Measurements from ENCODE around the gene GPN1. TPM values are rescaled to one million over a fixed set of nuclear protein-coding genes. Genes with fewer than 3 reads are reported as not detected.

The GPN1 gene
- total and polyA plus RNA-seq, 2 of the 8 experiments (the other 6 are each of a cell fraction or from before 2014, with no cell fraction given) = 38.7 to 43.5 TPM

GRCh38 chr2:27690052-27690451 lies 61.2 kb downstream of the GPN1 start:
- H3K79me2 ChIP-seq (ENCODE audit: control insufficient read depth in 1 of 2, insufficient read depth in 2 of 2, low read length in 2 of 2) = no peaks in the 10 kb centered on the region
- no peak overlapping the region for H4K91ac ChIP-seq (replicated peaks; ENCODE audit: insufficient read length, low read length)
- no peak overlapping the region for H2BK12ac ChIP-seq (ENCODE audit: low read depth, low read length)
- H3K4me1 ChIP-seq (replicated peaks in 1 of 4; ENCODE audit: control insufficient read depth in 3 of 4, insufficient read depth in 4 of 4, low read length in 3 of 4) = no peaks in the 10 kb centered on the region
- no peak overlapping the region for H4K8ac ChIP-seq (ENCODE audit: extremely low read depth, insufficient read depth, low read length)
- H3K9ac ChIP-seq (replicated peaks in 1 of 4; ENCODE audit: extremely low read depth in 1 of 4, low read depth in 3 of 4, low read length in 3 of 4) = no peak overlapping the region
- H2BK20ac ChIP-seq (ENCODE audit: low read length) = no peak overlapping the region
- FAIRE-seq = no peak
- no peak for DNase-seq (ENCODE audit: low read depth in 1 of 2, low spot score in 2 of 2)
- H3K79me1 ChIP-seq (ENCODE audit: low read depth, low read length) = no peaks in the 10 kb centered on the region
- no peak for TF ChIP-seq MAFK (IDR thresholded peaks at IDR 0.05; ENCODE audit: low read depth, low read length)
- TF ChIP-seq TCF12 (IDR thresholded peaks at IDR 0.05; ENCODE audit: low read depth, low read length) = no peak
- no peak for TF ChIP-seq CREB1 (IDR thresholded peaks at IDR 0.05)
- no peak for TF ChIP-seq GTF2F1 (IDR thresholded peaks at IDR 0.05; ENCODE audit: borderline replicate concordance, low read depth, low read length)
- TF ChIP-seq BACH1 (IDR thresholded peaks at IDR 0.05; ENCODE audit: low read length) = no peak
- TF ChIP-seq RBBP5 (IDR thresholded peaks at IDR 0.05; ENCODE audit: borderline replicate concordance, low read depth, low read length) = no peak
- TF ChIP-seq BCL11A (IDR thresholded peaks at IDR 0.05; ENCODE audit: low read depth in 2 of 2, low read length in 2 of 2) = no peak
- TF ChIP-seq POLR2A (IDR thresholded peaks at IDR 0.05; ENCODE audit: control extremely low read depth in 1 of 2, low read depth in 2 of 2, low read length in 2 of 2) = no peak
- no peak for TF ChIP-seq KDM4A (IDR thresholded peaks at IDR 0.05; ENCODE audit: low read depth, low read length, severe bottlenecking)
- TF ChIP-seq KDM1A (IDR thresholded peaks at IDR 0.05; ENCODE audit: borderline replicate concordance, low read length) = no peak
- H3K27me3 ChIP-seq (replicated peaks in 1 of 4; ENCODE audit: control insufficient read depth in 3 of 4, extremely low read depth in 1 of 4, insufficient read depth in 3 of 4, low read length in 3 of 4) = no peaks in the 10 kb centered on the region
- no peak overlapping the region for H3K18ac ChIP-seq (ENCODE audit: extremely low read depth, low read length)
- no peak overlapping the region for H2AK5ac ChIP-seq (ENCODE audit: low read depth, low read length)
- ChIA-PET POLR2A (ENCODE audit: partially characterized antibody) (no interaction called here), CTCF (ENCODE audit: partially characterized antibody) (interaction anchor here (1.3 to 1.6 kb wide), 2 partner anchors 9 to 14 kb away, joined by 4 to 6 read pairs; no protein-coding TSS in a partner anchor)
- no peak overlapping the region for H3K14ac ChIP-seq (ENCODE audit: insufficient read length)
- H2BK120ac ChIP-seq (replicated peaks; ENCODE audit: low read depth, low read length) = no peak overlapping the region
- no peak overlapping the region for H3K4ac ChIP-seq (replicated peaks; ENCODE audit: insufficient read length, low read depth, low read length)
- H3K23ac ChIP-seq (ENCODE audit: insufficient read length) = no peak overlapping the region
- no peak overlapping the region for H4K5ac ChIP-seq (ENCODE audit: insufficient read length, low read depth, low read length)
- no peak overlapping the region for H3K56ac ChIP-seq (replicated peaks; ENCODE audit: insufficient read length, low read depth, low read length)
- no peak overlapping the region for H3K4me2 ChIP-seq (ENCODE audit: insufficient read depth in 1 of 2, low read depth in 2 of 2, low read length in 2 of 2)
- peaks cover 5 to 18% (median 11%) of the 10 kb centered on the region in 4 experiments for H3K36me3 ChIP-seq (ENCODE audit: control insufficient read depth in 2 of 4, insufficient read depth in 4 of 4, low read length in 3 of 4)
- no peak overlapping the region for H3K4me3 ChIP-seq (ENCODE audit: extremely low read depth in 1 of 4, insufficient read depth in 2 of 4, low read depth in 3 of 4, low read length in 4 of 4)
- H2BK15ac ChIP-seq (ENCODE audit: low read length) = no peak overlapping the region
- H3K27ac ChIP-seq (ENCODE audit: low read depth, low read length) = no peak overlapping the region
- peaks cover 0 to 2% of the 10 kb centered on the region in 2 experiments for H4K20me1 ChIP-seq (replicated peaks in 1 of 2; ENCODE audit: control insufficient read depth in 1 of 2, insufficient read depth in 2 of 2, low read length in 2 of 2)
- no peak overlapping the region for H2BK5ac ChIP-seq (ENCODE audit: low read depth, low read length)
- H3K9me3 ChIP-seq (ENCODE audit: insufficient read depth in 2 of 2, low read depth in 1 of 2, low read length in 1 of 2) = no peaks in the 10 kb centered on the region
- no peak overlapping the region for H2AFZ ChIP-seq (ENCODE audit: low read length)
- no peaks in the 10 kb centered on the region for H3K23me2 ChIP-seq (ENCODE audit: low read depth, low read length)
